SK-N-SH (cell line): ENCODE measurements around the gene GPR157.

Experiments used
- CHD2 ChIP-seq: fragments of 150-350 bp; IDR thresholded peaks from 2 replicates; pipeline ENCODE4 v1.6.1; 2018; ENCODE audit warnings: low read length; ENCODE audit not compliant: partially characterized antibody
- ELF1 ChIP-seq: IDR thresholded peaks from 2 replicates; pipeline ENCODE4 v1.4.0; 2012
- EP300 ChIP-seq, 2 experiments: IDR thresholded peaks; 2 replicates each; pipeline versions ENCODE4 v1.4.0 to v1.6.1; 2012; ENCODE audit warnings: borderline replicate concordance in 1 of 2, low read depth in 1 of 2, low read length in 1 of 2
- RAD21 ChIP-seq: IDR thresholded peaks from 2 replicates; pipeline ENCODE4 v1.6.1; 2012; ENCODE audit warnings: mild to moderate bottlenecking, low read length
- SIN3A ChIP-seq: IDR thresholded peaks from 2 replicates; pipeline ENCODE4 v1.6.1; 2012; ENCODE audit warnings: low read depth, mild to moderate bottlenecking, low read length, moderate library complexity, borderline replicate concordance
- TAF1 ChIP-seq: IDR thresholded peaks from 2 replicates; pipeline ENCODE4 v1.6.1; 2012; ENCODE audit warnings: low read depth, mild to moderate bottlenecking, low read length, moderate library complexity, borderline replicate concordance
- TCF12 ChIP-seq: IDR thresholded peaks from 2 replicates; pipeline ENCODE4 v1.4.0; 2012
- YY1 ChIP-seq: IDR thresholded peaks from 2 replicates; pipeline ENCODE4 v1.4.0; 2012; ENCODE audit warnings: low read depth, mild to moderate bottlenecking
- TF ChIP-seq, protein P1 (sequence below): fragments of 200-600 bp; sonication (generic); IDR thresholded peaks from 2 replicates; pipeline ENCODE4 v1.6.1; 2017; ENCODE audit warnings: antibody characterized with exemption, mild to moderate bottlenecking, moderate library complexity
- TF ChIP-seq, protein P2 (sequence below): IDR thresholded peaks from 2 replicates; pipeline ENCODE4; 2012
- TF ChIP-seq, protein P3 (sequence below): IDR thresholded peaks from 2 replicates; pipeline ENCODE4 v1.4.0; 2012; ENCODE audit warnings: low read depth
- TF ChIP-seq, protein P4 (sequence below): IDR thresholded peaks from 2 replicates; pipeline ENCODE4 v1.4.0; 2012; ENCODE audit warnings: low read depth, borderline replicate concordance

DNA sequence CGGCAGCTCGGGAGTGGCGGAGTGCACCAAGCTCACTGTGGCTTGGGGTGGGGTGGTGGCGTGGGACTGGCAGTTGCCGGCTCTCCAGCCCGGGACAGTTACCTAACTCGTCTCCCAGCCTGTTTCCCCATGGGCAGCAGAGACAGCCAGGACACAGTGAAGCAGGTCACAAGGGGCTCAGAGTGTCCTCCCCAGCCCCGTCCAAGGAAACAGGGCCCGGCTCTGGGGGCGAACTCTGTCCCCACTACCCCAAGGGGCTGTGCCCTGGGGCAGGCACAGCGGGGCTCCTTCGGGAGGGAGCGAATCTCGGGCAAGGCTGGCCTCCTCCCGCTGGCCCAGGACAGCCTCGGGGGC is 759 bp downstream of the GPR157 start:
- TF ChIP-seq, protein P1, sequence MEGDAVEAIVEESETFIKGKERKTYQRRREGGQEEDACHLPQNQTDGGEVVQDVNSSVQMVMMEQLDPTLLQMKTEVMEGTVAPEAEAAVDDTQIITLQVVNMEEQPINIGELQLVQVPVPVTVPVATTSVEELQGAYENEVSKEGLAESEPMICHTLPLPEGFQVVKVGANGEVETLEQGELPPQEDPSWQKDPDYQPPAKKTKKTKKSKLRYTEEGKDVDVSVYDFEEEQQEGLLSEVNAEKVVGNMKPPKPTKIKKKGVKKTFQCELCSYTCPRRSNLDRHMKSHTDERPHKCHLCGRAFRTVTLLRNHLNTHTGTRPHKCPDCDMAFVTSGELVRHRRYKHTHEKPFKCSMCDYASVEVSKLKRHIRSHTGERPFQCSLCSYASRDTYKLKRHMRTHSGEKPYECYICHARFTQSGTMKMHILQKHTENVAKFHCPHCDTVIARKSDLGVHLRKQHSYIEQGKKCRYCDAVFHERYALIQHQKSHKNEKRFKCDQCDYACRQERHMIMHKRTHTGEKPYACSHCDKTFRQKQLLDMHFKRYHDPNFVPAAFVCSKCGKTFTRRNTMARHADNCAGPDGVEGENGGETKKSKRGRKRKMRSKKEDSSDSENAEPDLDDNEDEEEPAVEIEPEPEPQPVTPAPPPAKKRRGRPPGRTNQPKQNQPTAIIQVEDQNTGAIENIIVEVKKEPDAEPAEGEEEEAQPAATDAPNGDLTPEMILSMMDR = no peak
- TF ChIP-seq CHD2 (no peak), EP300 (IDR thresholded peaks at IDR 0.05; ENCODE audit: borderline replicate concordance in 1 of 2, low read depth in 1 of 2, low read length in 1 of 2) (no peak), SIN3A (no peak), ELF1 (no peak), YY1 (no peak), TCF12 (no peak), TAF1 (no peak), RAD21 (no peak)
- TF ChIP-seq, protein P2, sequence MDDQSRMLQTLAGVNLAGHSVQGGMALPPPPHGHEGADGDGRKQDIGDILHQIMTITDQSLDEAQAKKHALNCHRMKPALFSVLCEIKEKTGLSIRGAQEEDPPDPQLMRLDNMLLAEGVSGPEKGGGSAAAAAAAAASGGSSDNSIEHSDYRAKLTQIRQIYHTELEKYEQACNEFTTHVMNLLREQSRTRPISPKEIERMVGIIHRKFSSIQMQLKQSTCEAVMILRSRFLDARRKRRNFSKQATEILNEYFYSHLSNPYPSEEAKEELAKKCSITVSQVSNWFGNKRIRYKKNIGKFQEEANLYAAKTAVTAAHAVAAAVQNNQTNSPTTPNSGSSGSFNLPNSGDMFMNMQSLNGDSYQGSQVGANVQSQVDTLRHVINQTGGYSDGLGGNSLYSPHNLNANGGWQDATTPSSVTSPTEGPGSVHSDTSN = no peak
- TF ChIP-seq, protein P3, sequence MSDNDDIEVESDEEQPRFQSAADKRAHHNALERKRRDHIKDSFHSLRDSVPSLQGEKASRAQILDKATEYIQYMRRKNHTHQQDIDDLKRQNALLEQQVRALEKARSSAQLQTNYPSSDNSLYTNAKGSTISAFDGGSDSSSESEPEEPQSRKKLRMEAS = no peak
- TF ChIP-seq, protein P4, sequence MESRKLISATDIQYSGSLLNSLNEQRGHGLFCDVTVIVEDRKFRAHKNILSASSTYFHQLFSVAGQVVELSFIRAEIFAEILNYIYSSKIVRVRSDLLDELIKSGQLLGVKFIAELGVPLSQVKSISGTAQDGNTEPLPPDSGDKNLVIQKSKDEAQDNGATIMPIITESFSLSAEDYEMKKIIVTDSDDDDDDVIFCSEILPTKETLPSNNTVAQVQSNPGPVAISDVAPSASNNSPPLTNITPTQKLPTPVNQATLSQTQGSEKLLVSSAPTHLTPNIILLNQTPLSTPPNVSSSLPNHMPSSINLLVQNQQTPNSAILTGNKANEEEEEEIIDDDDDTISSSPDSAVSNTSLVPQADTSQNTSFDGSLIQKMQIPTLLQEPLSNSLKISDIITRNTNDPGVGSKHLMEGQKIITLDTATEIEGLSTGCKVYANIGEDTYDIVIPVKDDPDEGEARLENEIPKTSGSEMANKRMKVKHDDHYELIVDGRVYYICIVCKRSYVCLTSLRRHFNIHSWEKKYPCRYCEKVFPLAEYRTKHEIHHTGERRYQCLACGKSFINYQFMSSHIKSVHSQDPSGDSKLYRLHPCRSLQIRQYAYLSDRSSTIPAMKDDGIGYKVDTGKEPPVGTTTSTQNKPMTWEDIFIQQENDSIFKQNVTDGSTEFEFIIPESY = no peak
